ENCODE results near the gene SHOC1. TPM values are rescaled to one million over a fixed set of nuclear protein-coding genes. Genes with fewer than 3 reads are reported as not detected.
"Not testable (repeated sequence)": the region's sequence is repeated elsewhere in the genome, so short reads cannot be mapped to it uniquely, and the experiment has no call there.

Gene SHOC1
- total and polyA plus RNA-seq, 4 experiments from 2014 or later: 0.13 TPM; not detected in 3

DNA sequence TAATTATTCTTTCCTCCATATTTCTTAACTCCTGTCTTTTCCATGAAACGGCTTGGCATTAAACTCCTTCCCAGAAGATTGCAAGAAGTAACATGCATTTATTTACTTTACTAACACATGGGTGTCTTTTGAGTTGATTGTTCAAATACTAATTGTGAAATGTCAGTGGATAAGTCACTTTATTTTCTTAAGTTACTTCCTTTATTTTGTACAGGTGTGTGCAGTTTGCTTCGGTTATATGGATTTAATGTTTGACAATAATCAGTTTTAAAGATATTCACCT lies 761 bp upstream of the SHOC1 start:
- intact Hi-C loops (cut with micrococcal nuclease): no loop called here
- Histone ChIP-seq H3K36me3 (ENCODE audit: insufficient read depth, low read length) (no peaks in the 10 kb centered on the region), H3K4me3 (ENCODE audit: low read length in 2 of 2) (no peak overlapping the region), H3K27me3 (ENCODE audit: insufficient read depth, low read length) (no peaks in the 10 kb centered on the region), H3K9me3 (ENCODE audit: control insufficient read depth in 1 of 2, low read length in 2 of 2) (no peaks in the 10 kb centered on the region), H3K4me1 (ENCODE audit: insufficient read depth, low read length) (peaks cover 3% of the 10 kb centered on the region), H3K27ac (ENCODE audit: low read depth, low read length) (no peak overlapping the region)
- H3K27me3 Mint-ChIP-seq: peaks cover 0 to 1% of the 10 kb centered on the region in 2 donors
- H3K9me3 Mint-ChIP-seq: no peaks in the 10 kb centered on the region
- H3K4me3 Mint-ChIP-seq: no peak overlapping the region
- ChIA-PET CTCF (ENCODE audit: partially characterized antibody) (no interaction called here), POLR2A (ENCODE audit: partially characterized antibody) (no interaction called here)
- no peak for DNase-seq
- peaks cover 0 to 7% (median under 1%) of the 10 kb centered on the region in 4 donors for H3K4me1 Mint-ChIP-seq
- no peaks in the 10 kb centered on the region for H3K36me3 Mint-ChIP-seq
- no peak overlapping the region for H3K27ac Mint-ChIP-seq

GRCh38 chr9:111791821-111792220 lies 2.9 kb downstream of the SHOC1 start:
- H3K27ac ChIP-seq (ENCODE audit: low read depth, low read length); CTCF ChIA-PET (ENCODE audit: partially characterized antibody); H3K27me3 Mint-ChIP-seq; H3K36me3 Mint-ChIP-seq; POLR2A ChIA-PET (ENCODE audit: partially characterized antibody); H3K9me3 ChIP-seq (ENCODE audit: control insufficient read depth in 1 of 2, low read length in 2 of 2); H3K4me1 Mint-ChIP-seq; H3K9me3 Mint-ChIP-seq; H3K4me1 ChIP-seq (ENCODE audit: insufficient read depth, low read length); H3K27me3 ChIP-seq (ENCODE audit: insufficient read depth, low read length); intact Hi-C loops (cut with micrococcal nuclease); DNase-seq; H3K36me3 ChIP-seq (ENCODE audit: insufficient read depth, low read length); H3K4me3 ChIP-seq (ENCODE audit: low read length in 2 of 2); H3K27ac Mint-ChIP-seq; H3K4me3 Mint-ChIP-seq: not testable (repeated sequence)

DNA sequence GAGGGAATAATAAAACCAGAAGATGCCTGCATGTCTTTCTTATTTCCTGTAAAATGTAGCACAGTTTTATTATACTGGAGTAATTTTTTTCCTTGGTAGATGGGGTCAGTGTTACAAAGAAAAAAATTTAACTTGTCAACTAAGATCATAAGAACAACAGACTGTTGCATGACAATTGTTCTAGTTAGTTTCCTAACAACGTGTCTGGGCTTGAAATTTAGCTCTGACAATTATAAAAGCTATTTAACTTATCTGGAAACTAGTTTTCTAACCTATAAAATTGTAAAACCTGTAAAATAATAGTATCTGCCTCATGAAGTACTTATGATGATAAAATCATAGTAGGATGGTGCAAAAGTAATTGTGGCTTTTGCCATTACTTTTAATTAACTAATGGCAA lies 4.9 kb downstream of the SHOC1 start:
- H3K36me3 Mint-ChIP-seq: peaks cover 0 to 13% of the 10 kb centered on the region in 2 donors
- H3K9me3 ChIP-seq (ENCODE audit: control insufficient read depth in 1 of 2, low read length in 2 of 2): no peaks in the 10 kb centered on the region
- peaks cover 0 to 9% (median 0%) of the 10 kb centered on the region in 8 donors for H3K9me3 Mint-ChIP-seq
- POLR2A ChIA-PET (ENCODE audit: partially characterized antibody): interaction anchor here (0.6 kb wide), 1 partner anchor 46 kb away, joined by 3 read pairs; no protein-coding TSS in a partner anchor
- CTCF ChIA-PET (ENCODE audit: partially characterized antibody): no interaction called here
- no peaks in the 10 kb centered on the region for H3K4me1 ChIP-seq (ENCODE audit: insufficient read depth, low read length)
- no peak overlapping the region for H3K4me3 ChIP-seq (ENCODE audit: low read length in 2 of 2)
- no peaks in the 10 kb centered on the region for H3K27me3 ChIP-seq (ENCODE audit: insufficient read depth, low read length)
- peaks cover under 1 to 2% of the 10 kb centered on the region in 2 donors for H3K27me3 Mint-ChIP-seq
- H3K27ac Mint-ChIP-seq: no peak overlapping the region
- H3K4me1 Mint-ChIP-seq: peaks cover 0 to 1% (median 0%) of the 10 kb centered on the region in 4 donors
- no peak for DNase-seq
- intact Hi-C loops (cut with micrococcal nuclease): no loop called here
- no peak overlapping the region for H3K27ac ChIP-seq (ENCODE audit: low read depth, low read length)
- H3K4me3 Mint-ChIP-seq: no peak overlapping the region
- H3K36me3 ChIP-seq (ENCODE audit: insufficient read depth, low read length): no peaks in the 10 kb centered on the region

DNA sequence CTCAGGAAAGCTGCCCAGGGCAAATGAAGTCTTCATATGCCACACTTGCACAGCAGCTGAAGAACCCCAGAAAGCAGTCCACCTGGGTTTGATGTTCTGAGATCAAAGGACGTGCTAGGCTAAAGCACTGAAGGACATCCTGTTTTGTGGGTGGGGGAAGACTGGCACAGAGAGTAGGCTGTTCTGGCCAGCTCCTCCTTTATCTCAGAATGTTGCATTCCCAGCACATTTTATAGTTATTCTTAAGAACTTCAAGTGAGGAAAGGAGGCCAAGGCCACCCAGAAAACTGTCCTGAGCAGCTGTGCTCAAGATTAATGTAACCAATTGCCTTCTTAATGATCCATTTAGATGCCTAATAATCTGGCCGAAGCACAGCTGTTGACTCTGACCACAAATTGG lies 10.9 kb downstream of the SHOC1 start:
- ChIA-PET CTCF (ENCODE audit: partially characterized antibody) (no interaction called here), POLR2A (ENCODE audit: partially characterized antibody) (no interaction called here)
- no peaks in the 10 kb centered on the region for H3K27me3 ChIP-seq (ENCODE audit: insufficient read depth, low read length)
- H3K4me1 ChIP-seq (ENCODE audit: insufficient read depth, low read length): no peaks in the 10 kb centered on the region
- intact Hi-C loops (cut with micrococcal nuclease): no loop called here
- H3K36me3 ChIP-seq (ENCODE audit: insufficient read depth, low read length): no peaks in the 10 kb centered on the region
- peaks cover 0 to 9% (median 0%) of the 10 kb centered on the region in 8 donors for H3K9me3 Mint-ChIP-seq
- no peak overlapping the region for H3K4me3 ChIP-seq (ENCODE audit: low read length in 2 of 2)
- H3K27ac ChIP-seq (ENCODE audit: low read depth, low read length): no peak overlapping the region
- no peak overlapping the region for H3K27ac Mint-ChIP-seq
- H3K36me3 Mint-ChIP-seq: peaks cover 0 to 16% of the 10 kb centered on the region in 2 donors
- H3K4me3 Mint-ChIP-seq: no peak overlapping the region
- H3K4me1 Mint-ChIP-seq: peaks cover 0 to 6% (median 2%) of the 10 kb centered on the region in 4 donors
- H3K9me3 ChIP-seq (ENCODE audit: control insufficient read depth in 1 of 2, low read length in 2 of 2): no peaks in the 10 kb centered on the region
- no peaks in the 10 kb centered on the region for H3K27me3 Mint-ChIP-seq
- no peak for DNase-seq

- peaks cover 0 to 9% (median 0%) of the 10 kb centered on the region in 8 donors for H3K9me3 Mint-ChIP-seq
- no peak overlapping the region for H3K27ac ChIP-seq (ENCODE audit: low read depth, low read length)
These were observed 11.3 kb downstream of the SHOC1 start for GRCh38 chr9:111783424-111783823.

GRCh38 chr9:111766066-111766465 lies 28.7 kb downstream of the SHOC1 start:
- H3K36me3 Mint-ChIP-seq: peaks cover 5 to 16% of the 10 kb centered on the region in 2 donors
- peaks cover 2 to 15% (median 7%) of the 10 kb centered on the region in 8 donors for H3K9me3 Mint-ChIP-seq
- intact Hi-C loops (cut with micrococcal nuclease): no loop called here
- H3K4me3 Mint-ChIP-seq: no peak overlapping the region
- H3K36me3 ChIP-seq (ENCODE audit: insufficient read depth, low read length): no peaks in the 10 kb centered on the region
- no peak for DNase-seq
- H3K27me3 ChIP-seq (ENCODE audit: insufficient read depth, low read length): no peaks in the 10 kb centered on the region
- ChIA-PET POLR2A (ENCODE audit: partially characterized antibody) (interaction anchor here (1.1 kb wide), 1 partner anchor 309 kb away, joined by 3 read pairs; no protein-coding TSS in a partner anchor), CTCF (ENCODE audit: partially characterized antibody) (interaction anchor here (3.6 kb wide), 1 partner anchor 309 kb away, joined by 17 read pairs; no protein-coding TSS in a partner anchor)
- H3K27me3 Mint-ChIP-seq: no peaks in the 10 kb centered on the region
- no peaks in the 10 kb centered on the region for H3K9me3 ChIP-seq (ENCODE audit: control insufficient read depth in 1 of 2, low read length in 2 of 2)
- H3K27ac ChIP-seq (ENCODE audit: low read depth, low read length): no peak overlapping the region
- no peaks in the 10 kb centered on the region for H3K4me1 ChIP-seq (ENCODE audit: insufficient read depth, low read length)
- H3K4me1 Mint-ChIP-seq: no peaks in the 10 kb centered on the region
- H3K27ac Mint-ChIP-seq: peak overlapping the region in 1 of 7 donors; percentile 25
- H3K4me3 ChIP-seq (ENCODE audit: low read length in 2 of 2): no peak overlapping the region

More at GRCh38 chr9:111783424-111783823, 11.3 kb downstream of the SHOC1 start:
- Mint-ChIP-seq H3K27me3 (no peaks in the 10 kb centered on the region), H3K4me3 (no peak overlapping the region), H3K27ac (no peak overlapping the region), H3K36me3 (peaks cover 0 to 16% of the 10 kb centered on the region in 2 donors), H3K4me1 (peaks cover 0 to 5% (median 2%) of the 10 kb centered on the region in 4 donors)
- intact Hi-C loops (cut with micrococcal nuclease): no loop called here
- Histone ChIP-seq H3K4me1 (ENCODE audit: insufficient read depth, low read length) (no peaks in the 10 kb centered on the region), H3K27me3 (ENCODE audit: insufficient read depth, low read length) (no peaks in the 10 kb centered on the region), H3K36me3 (ENCODE audit: insufficient read depth, low read length) (no peaks in the 10 kb centered on the region), H3K9me3 (ENCODE audit: control insufficient read depth in 1 of 2, low read length in 2 of 2) (no peaks in the 10 kb centered on the region), H3K4me3 (ENCODE audit: low read length in 2 of 2) (no peak overlapping the region)
- no peak for DNase-seq
- ChIA-PET CTCF (ENCODE audit: partially characterized antibody) (interaction anchor here (0.9 kb wide), 1 partner anchor 578 kb away, joined by 3 read pairs; no protein-coding TSS in a partner anchor), POLR2A (ENCODE audit: partially characterized antibody) (no interaction called here)

GRCh38 chr9:111762556-111762955 lies 32.2 kb downstream of the SHOC1 start:
- Histone ChIP-seq H3K27ac (ENCODE audit: low read depth, low read length) (no peak overlapping the region), H3K4me1 (ENCODE audit: insufficient read depth, low read length) (no peaks in the 10 kb centered on the region), H3K27me3 (ENCODE audit: insufficient read depth, low read length) (no peaks in the 10 kb centered on the region), H3K4me3 (ENCODE audit: low read length in 2 of 2) (no peak overlapping the region), H3K9me3 (ENCODE audit: control insufficient read depth in 1 of 2, low read length in 2 of 2) (no peaks in the 10 kb centered on the region), H3K36me3 (ENCODE audit: insufficient read depth, low read length) (no peaks in the 10 kb centered on the region)
- Mint-ChIP-seq H3K4me3 (no peak overlapping the region), H3K9me3 (peaks cover 2 to 14% (median 7%) of the 10 kb centered on the region in 8 donors), H3K27ac (no peak overlapping the region), H3K27me3 (no peaks in the 10 kb centered on the region), H3K4me1 (peaks cover 0 to 4% (median 2%) of the 10 kb centered on the region in 4 donors), H3K36me3 (peaks cover 5 to 11% of the 10 kb centered on the region in 2 donors)
- ChIA-PET CTCF (ENCODE audit: partially characterized antibody) (interaction anchor here (1.1 to 7.7 kb wide), 3 partner anchors 65 to 336 kb away, joined by 4 to 216 read pairs (median 4); no protein-coding TSS in a partner anchor), POLR2A (ENCODE audit: partially characterized antibody) (interaction anchor here (0.9 kb wide), 1 partner anchor 134 kb away, joined by 3 read pairs; the partner anchor contains the start of gene UGCG)
- no peak for DNase-seq
- intact Hi-C loops (cut with micrococcal nuclease): loop anchor here (5.0 kb wide), 1 partner anchor 165 kb away; no protein-coding TSS in a partner anchor

Measured in CD4-positive, alpha-beta memory T cell (primary cell).